ENCODE results near the gene SLC30A3.
A peak's percentile ranks its signal among the peaks of the same experiment; 100 is the strongest.

The SLC30A3 gene

GRCh38 chr2:27214941-27215340 lies 47.9 kb downstream of the SLC30A3 start:
- Mint-ChIP-seq H3K4me1 (ENCODE audit: low read depth) (peaks cover 41% of the 10 kb centered on the region), H3K27ac (peak overlapping the region; percentile 75), H3K36me3 (peaks cover 22% of the 10 kb centered on the region), H3K4me3 (no peak overlapping the region), H3K27me3 (no peaks in the 10 kb centered on the region), H3K9me3 (ENCODE audit: low read depth) (no peaks in the 10 kb centered on the region)

GRCh38 chr2:27212626-27213471 lies 50.0 kb downstream of the SLC30A3 start:
- Mint-ChIP-seq H3K27ac (peak overlapping the region; percentile 100), H3K4me3 (peak overlapping the region; percentile 99), H3K36me3 (peaks cover 18% of the 10 kb centered on the region), H3K4me1 (ENCODE audit: low read depth) (peaks cover 41% of the 10 kb centered on the region), H3K27me3 (no peaks in the 10 kb centered on the region), H3K9me3 (ENCODE audit: low read depth) (no peaks in the 10 kb centered on the region)

- Mint-ChIP-seq H3K9me3 (ENCODE audit: low read depth) (no peaks in the 10 kb centered on the region), H3K27me3 (no peaks in the 10 kb centered on the region), H3K27ac (peak within 1 kb of the TSS; percentile 100), H3K4me3 (peak within 1 kb of the TSS; percentile 99), H3K4me1 (ENCODE audit: low read depth) (peaks cover 36% of the 10 kb centered on the region), H3K36me3 (peaks cover 15% of the 10 kb centered on the region)
Observed at GRCh38 chr2:27211943-27212625, 50.8 kb downstream of the SLC30A3 start, which contains the start of the genes ATRAID and SLC5A6. ATRAID (plus strand) TSS chr2:27212041; CDS start chr2:27212369, 328 bp downstream. SLC5A6 (minus strand) TSS chr2:27212268; CDS start chr2:27207650, 4,618 bp downstream.

- Mint-ChIP-seq H3K36me3 (peaks cover 8% of the 10 kb centered on the region), H3K27me3 (no peaks in the 10 kb centered on the region), H3K4me3 (peak overlapping the region; percentile 91), H3K4me1 (ENCODE audit: low read depth) (peaks cover 30% of the 10 kb centered on the region), H3K9me3 (ENCODE audit: low read depth) (no peaks in the 10 kb centered on the region), H3K27ac (peak overlapping the region; percentile 92)
Observed at GRCh38 chr2:27211241-27211942, 51.5 kb downstream of the SLC30A3 start.

GRCh38 chr2:27209621-27210401 lies 53.0 kb downstream of the SLC30A3 start:
- Mint-ChIP-seq H3K4me1 (ENCODE audit: low read depth) (peaks cover 34% of the 10 kb centered on the region), H3K9me3 (ENCODE audit: low read depth) (no peaks in the 10 kb centered on the region), H3K27me3 (no peaks in the 10 kb centered on the region), H3K36me3 (peaks cover 12% of the 10 kb centered on the region), H3K4me3 (peak overlapping the region; percentile 82), H3K27ac (peak overlapping the region; percentile 62)

GRCh38 chr2:27208486-27209050 lies 54.3 kb downstream of the SLC30A3 start:
- no peaks in the 10 kb centered on the region for H3K27me3 Mint-ChIP-seq
- H3K27ac Mint-ChIP-seq: no peak overlapping the region
- H3K4me3 Mint-ChIP-seq: no peak overlapping the region
- peaks cover 33% of the 10 kb centered on the region for H3K4me1 Mint-ChIP-seq (ENCODE audit: low read depth)
- peaks cover 11% of the 10 kb centered on the region for H3K36me3 Mint-ChIP-seq
- no peaks in the 10 kb centered on the region for H3K9me3 Mint-ChIP-seq (ENCODE audit: low read depth)

GRCh38 chr2:27206346-27206745 lies 56.5 kb downstream of the SLC30A3 start:
- Mint-ChIP-seq H3K4me3 (no peak overlapping the region), H3K4me1 (ENCODE audit: low read depth) (peaks cover 22% of the 10 kb centered on the region), H3K27me3 (no peaks in the 10 kb centered on the region), H3K9me3 (ENCODE audit: low read depth) (no peaks in the 10 kb centered on the region), H3K27ac (no peak overlapping the region), H3K36me3 (peaks cover 10% of the 10 kb centered on the region)

GRCh38 chr2:27205206-27205605 lies 57.6 kb downstream of the SLC30A3 start:
- Mint-ChIP-seq H3K27ac (peak overlapping the region; percentile 69), H3K9me3 (ENCODE audit: low read depth) (no peaks in the 10 kb centered on the region), H3K27me3 (no peaks in the 10 kb centered on the region), H3K4me3 (no peak overlapping the region), H3K4me1 (ENCODE audit: low read depth) (peaks cover 21% of the 10 kb centered on the region), H3K36me3 (peaks cover 10% of the 10 kb centered on the region)

- no peaks in the 10 kb centered on the region for H3K9me3 Mint-ChIP-seq (ENCODE audit: low read depth)
- peaks cover 10% of the 10 kb centered on the region for H3K36me3 Mint-ChIP-seq
- H3K27me3 Mint-ChIP-seq: no peaks in the 10 kb centered on the region
- peaks cover 15% of the 10 kb centered on the region for H3K4me1 Mint-ChIP-seq (ENCODE audit: low read depth)
- H3K27ac Mint-ChIP-seq: no peak overlapping the region
- no peak overlapping the region for H3K4me3 Mint-ChIP-seq
Observed at GRCh38 chr2:27204566-27204965, 58.3 kb downstream of the SLC30A3 start.

- no peaks in the 10 kb centered on the region for H3K27me3 Mint-ChIP-seq
- H3K9me3 Mint-ChIP-seq (ENCODE audit: low read depth): no peaks in the 10 kb centered on the region
- H3K4me3 Mint-ChIP-seq: no peak overlapping the region
- no peak overlapping the region for H3K27ac Mint-ChIP-seq
- H3K36me3 Mint-ChIP-seq: peaks cover 7% of the 10 kb centered on the region
- peaks cover 8% of the 10 kb centered on the region for H3K4me1 Mint-ChIP-seq (ENCODE audit: low read depth)
Observed at GRCh38 chr2:27203741-27204140, 59.1 kb downstream of the SLC30A3 start.
